ENCODE results near the gene INO80E.

INO80E gene

GRCh38 chr16:29977063-29977825 lies 18.8 kb upstream of the INO80E start:
- no peak for DNase-seq (ENCODE audit: low read depth)
- no peak for TF ChIP-seq CTCF (conservative IDR thresholded peaks at IDR 0.05; ENCODE audit: control insufficient read depth, insufficient read depth, low read depth, low read length)
- no peak overlapping the region for H3K4me3 ChIP-seq (ENCODE audit: control insufficient read depth, low read depth, low read length)

GRCh38 chr16:29978081-29978480 lies 18.0 kb upstream of the INO80E start:
- no peak for TF ChIP-seq CTCF (conservative IDR thresholded peaks at IDR 0.05; ENCODE audit: control insufficient read depth, insufficient read depth, low read depth, low read length)
- no peak for DNase-seq (ENCODE audit: low read depth)
- no peak overlapping the region for H3K4me3 ChIP-seq (ENCODE audit: control insufficient read depth, low read depth, low read length)

GRCh38 chr16:29978564-29979270 lies 17.3 kb upstream of the INO80E start:
- TF ChIP-seq CTCF (conservative IDR thresholded peaks at IDR 0.05; ENCODE audit: control insufficient read depth, insufficient read depth, low read depth, low read length) = no peak
- no peak for DNase-seq (ENCODE audit: low read depth)
- H3K4me3 ChIP-seq (ENCODE audit: control insufficient read depth, low read depth, low read length) = no peak overlapping the region

- no peak for DNase-seq (ENCODE audit: low read depth)
- no peak overlapping the region for H3K4me3 ChIP-seq (ENCODE audit: control insufficient read depth, low read depth, low read length)
- TF ChIP-seq CTCF (conservative IDR thresholded peaks at IDR 0.05; ENCODE audit: control insufficient read depth, insufficient read depth, low read depth, low read length) = no peak
Observed at GRCh38 chr16:29982560-29983419, 13.3 kb upstream of the INO80E start.

GRCh38 chr16:29983420-29984136 lies 12.5 kb upstream of the INO80E start:
- no peak for TF ChIP-seq CTCF (conservative IDR thresholded peaks at IDR 0.05; ENCODE audit: control insufficient read depth, insufficient read depth, low read depth, low read length)
- no peak overlapping the region for H3K4me3 ChIP-seq (ENCODE audit: control insufficient read depth, low read depth, low read length)
- peak; percentile 63 for DNase-seq (ENCODE audit: low read depth)
